OCI-LY7 (cell line): ENCODE measurements around the gene EPB41L2. TPM values are rescaled to one million over a fixed set of nuclear protein-coding genes. Genes with fewer than 3 reads are reported as not detected.
"Not testable (repeated sequence)": the region's sequence is repeated elsewhere in the genome, so short reads cannot be mapped to it uniquely, and the experiment has no call there.

Source experiments
- BruUV-seq: library from RNA; stranded (reverse); fragments of 400-500 nt; replicated peaks from 2 replicates; lab custom pipeline; 2021; lab: Mats Ljungman, UMichigan
- CTCF ChIA-PET: fragments of 300-600 bp; sonication (Branson Sonifier 250); formaldehyde crosslinking; loops from one replicate; lab custom pipeline; 2022; ENCODE audit warnings: antibody characterized with exemption; ENCODE audit not compliant: unreplicated experiment; lab: Charles Lee
- POLR2A ChIA-PET: fragments of 300-600 bp; sonication (Branson Sonifier 250); formaldehyde crosslinking; loops from one replicate; lab custom pipeline; 2022; ENCODE audit warnings: antibody characterized with exemption; lab: Charles Lee
- DNase-seq: peaks from one replicate; pipeline ENCODE4 v3.0.0-alpha.2; 2015; ENCODE audit warnings: low spot score
- H2AFZ ChIP-seq: fragments of 200-600 bp; sonication (generic), shearing (Covaris generic); 2 replicates; pipeline ENCODE4 v1.6.1; 2014; ENCODE audit warnings: mild to moderate bottlenecking, antibody characterized with exemption, low read length, moderate library complexity
- H3K27ac ChIP-seq: fragments of 200-600 bp; sonication (generic); 2 replicates; pipeline ENCODE4 v1.5.1; 2014; ENCODE audit warnings: mixed run types, low read depth, mild to moderate bottlenecking, moderate library complexity, low read length, inconsistent platforms; ENCODE audit not compliant: poor library complexity, severe bottlenecking
- H3K36me3 ChIP-seq: fragments of 200-600 bp; sonication (generic); 2 replicates; pipeline ENCODE4 v1.6.1; 2014; ENCODE audit warnings: mild to moderate bottlenecking, antibody characterized with exemption, low read length, moderate library complexity, mixed read lengths; ENCODE audit not compliant: insufficient read depth
- H3K4me1 ChIP-seq: fragments of 200-600 bp; sonication (generic); 2 replicates; pipeline ENCODE4 v1.5.1; 2014; ENCODE audit warnings: mild to moderate bottlenecking, low read length; ENCODE audit not compliant: insufficient read depth, poor library complexity, severe bottlenecking
- H3K4me2 ChIP-seq: fragments of 200-600 bp; sonication (generic); 2 replicates; pipeline ENCODE4 v1.6.1; 2014; ENCODE audit warnings: mild to moderate bottlenecking, low read length
- H3K4me3 ChIP-seq: fragments of 200-600 bp; sonication (generic); 2 replicates; pipeline ENCODE4 v1.5.1; 2014; ENCODE audit warnings: mild to moderate bottlenecking, low read depth, low read length; ENCODE audit not compliant: poor library complexity, severe bottlenecking
- H3K79me2 ChIP-seq: fragments of 200-600 bp; sonication (generic); 2 replicates; pipeline ENCODE4 v1.6.1; 2016; ENCODE audit warnings: low read depth, mild to moderate bottlenecking, low read length, moderate library complexity, mixed read lengths; ENCODE audit not compliant: insufficient read depth
- H3K9me2 ChIP-seq: fragments of 200-600 bp; sonication (generic); 2 replicates; pipeline ENCODE4 v1.6.1; 2016; ENCODE audit warnings: mild to moderate bottlenecking, low read length, mixed read lengths; ENCODE audit not compliant: insufficient read depth
- H3K9me3 ChIP-seq: fragments of 200-600 bp; sonication (generic); 2 replicates; pipeline ENCODE4 v1.6.1; 2014; ENCODE audit warnings: mild to moderate bottlenecking, mixed run types, low read length, mixed read lengths
- H4K20me1 ChIP-seq: fragments of 200-600 bp; sonication (generic); 2 replicates; pipeline ENCODE4 v1.6.1; 2014; ENCODE audit warnings: mild to moderate bottlenecking, antibody characterized with exemption, low read length, moderate library complexity, mixed read lengths; ENCODE audit not compliant: insufficient read depth
- EZH2phosphoT487 ChIP-seq: fragments of 200-600 bp; sonication (generic); IDR thresholded peaks from 2 replicates; pipeline ENCODE4 v1.6.1; 2018; ENCODE audit warnings: low read depth, borderline replicate concordance, mild to moderate bottlenecking, mixed run types, antibody characterized with exemption, low read length, moderate library complexity, mixed read lengths
- intact Hi-C: fragments of 100-400 bp; cut with micrococcal nuclease; formaldehyde crosslinking; loops from one replicate; pipeline ENCODE4 v1.10.0; 2022; ENCODE audit not compliant: unreplicated experiment
- total RNA-seq, 2 experiments: library from RNA; depleted of rRNA in 1 of 2; stranded (reverse); fragments of >200 nt in 1 of 2; shearing (Covaris generic) in 1 of 2; gene quantifications; 2 replicates each; pipeline ENCODE4 v1.2.3, GENCODE V29; 2014 to 2022
- TF ChIP-seq, protein P1 (sequence below): fragments of 200-600 bp; sonication (generic); conservative IDR thresholded peaks from 2 replicates; pipeline ENCODE4 v1.5.1; 2014; ENCODE audit warnings: mild to moderate bottlenecking, antibody characterized with exemption, low read length, moderate library complexity, mixed read lengths

The EPB41L2 gene
- total RNA-seq, 2 experiments from 2014 or later: 36.7 to 138 TPM

DNA sequence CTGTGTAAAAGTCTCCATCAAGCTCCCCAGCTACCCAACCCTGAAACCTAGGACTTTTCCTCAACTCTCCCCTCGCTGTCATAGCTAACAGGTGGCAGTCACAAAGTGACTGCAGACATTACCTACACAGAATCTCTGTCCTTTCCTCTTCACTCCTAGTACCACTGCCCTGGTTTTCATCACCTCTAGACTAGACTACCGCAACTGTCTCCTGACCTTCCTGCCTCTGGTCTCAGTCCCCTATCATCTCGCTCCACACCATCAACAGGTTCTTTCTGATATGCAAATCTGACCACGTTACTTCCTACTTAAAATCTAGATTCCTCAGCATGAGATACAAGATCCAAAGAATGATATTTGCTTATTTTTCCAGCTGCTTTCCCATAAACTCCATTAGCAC is 142.1 kb downstream of the EPB41L2 start:
- no TSS peak for BruUV-seq
- Histone ChIP-seq H3K27ac (no peak overlapping the region), H3K4me3 (no peak overlapping the region), H3K36me3 (peaks cover 10% of the 10 kb centered on the region; the same call in 1 of the 2 replicates), H3K4me1 (peaks cover 4% of the 10 kb centered on the region), H3K4me2 (no peak overlapping the region), H3K9me3 (peaks cover 5% of the 10 kb centered on the region; the same call in 1 of the 2 replicates), H2AFZ (no peak overlapping the region), H3K79me2 (no peaks in the 10 kb centered on the region), H3K9me2 (no peaks in the 10 kb centered on the region), H4K20me1 (no peaks in the 10 kb centered on the region)
- CTCF ChIA-PET: no interaction called here
- POLR2A ChIA-PET: interaction anchor here (0.6 kb wide), 1 partner anchor 267 kb away, joined by 4 read pairs; no protein-coding TSS in a partner anchor
- TF ChIP-seq EZH2phosphoT487: no peak
- TF ChIP-seq, protein P1, sequence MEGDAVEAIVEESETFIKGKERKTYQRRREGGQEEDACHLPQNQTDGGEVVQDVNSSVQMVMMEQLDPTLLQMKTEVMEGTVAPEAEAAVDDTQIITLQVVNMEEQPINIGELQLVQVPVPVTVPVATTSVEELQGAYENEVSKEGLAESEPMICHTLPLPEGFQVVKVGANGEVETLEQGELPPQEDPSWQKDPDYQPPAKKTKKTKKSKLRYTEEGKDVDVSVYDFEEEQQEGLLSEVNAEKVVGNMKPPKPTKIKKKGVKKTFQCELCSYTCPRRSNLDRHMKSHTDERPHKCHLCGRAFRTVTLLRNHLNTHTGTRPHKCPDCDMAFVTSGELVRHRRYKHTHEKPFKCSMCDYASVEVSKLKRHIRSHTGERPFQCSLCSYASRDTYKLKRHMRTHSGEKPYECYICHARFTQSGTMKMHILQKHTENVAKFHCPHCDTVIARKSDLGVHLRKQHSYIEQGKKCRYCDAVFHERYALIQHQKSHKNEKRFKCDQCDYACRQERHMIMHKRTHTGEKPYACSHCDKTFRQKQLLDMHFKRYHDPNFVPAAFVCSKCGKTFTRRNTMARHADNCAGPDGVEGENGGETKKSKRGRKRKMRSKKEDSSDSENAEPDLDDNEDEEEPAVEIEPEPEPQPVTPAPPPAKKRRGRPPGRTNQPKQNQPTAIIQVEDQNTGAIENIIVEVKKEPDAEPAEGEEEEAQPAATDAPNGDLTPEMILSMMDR: no peak
- intact Hi-C loops: no loop called here
- DNase-seq: no peak

DNA sequence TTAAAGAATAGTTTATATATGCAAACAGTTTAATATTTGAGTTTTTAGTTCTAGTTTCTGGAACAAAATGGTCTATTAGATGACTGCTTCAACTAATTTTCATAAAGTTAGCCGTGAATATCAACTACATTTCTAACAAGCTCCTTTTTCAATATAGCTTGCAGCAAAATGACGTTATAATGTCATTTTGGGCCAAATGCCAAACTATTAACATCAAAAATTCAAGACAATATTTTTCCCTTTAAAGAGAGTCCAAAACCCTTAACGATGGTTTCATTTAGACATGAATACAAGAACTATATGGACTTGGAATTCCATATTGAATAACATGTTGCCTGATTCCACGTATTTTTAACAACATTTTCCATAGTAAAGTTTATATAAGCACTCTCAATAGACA is 144.9 kb downstream of the EPB41L2 start:
- POLR2A ChIA-PET: interaction anchor here (0.5 kb wide), 1 partner anchor 21 kb away, joined by 6 read pairs; no protein-coding TSS in a partner anchor
- Histone ChIP-seq H3K9me3 (peaks cover 6% of the 10 kb centered on the region; the same call in 1 of the 2 replicates), H2AFZ (no peak overlapping the region), H3K4me2 (no peak overlapping the region), H3K27ac (no peak overlapping the region), H3K36me3 (peaks cover 4% of the 10 kb centered on the region; the same call in 1 of the 2 replicates), H3K4me3 (no peak overlapping the region), H3K4me1 (peaks cover 4% of the 10 kb centered on the region), H3K79me2 (no peaks in the 10 kb centered on the region), H3K9me2 (no peaks in the 10 kb centered on the region), H4K20me1 (no peaks in the 10 kb centered on the region)
- CTCF ChIA-PET: no interaction called here
- DNase-seq: no peak
- TF ChIP-seq, protein P1: no peak
- no peak for TF ChIP-seq EZH2phosphoT487
- intact Hi-C loops: no loop called here
- no TSS peak for BruUV-seq

DNA sequence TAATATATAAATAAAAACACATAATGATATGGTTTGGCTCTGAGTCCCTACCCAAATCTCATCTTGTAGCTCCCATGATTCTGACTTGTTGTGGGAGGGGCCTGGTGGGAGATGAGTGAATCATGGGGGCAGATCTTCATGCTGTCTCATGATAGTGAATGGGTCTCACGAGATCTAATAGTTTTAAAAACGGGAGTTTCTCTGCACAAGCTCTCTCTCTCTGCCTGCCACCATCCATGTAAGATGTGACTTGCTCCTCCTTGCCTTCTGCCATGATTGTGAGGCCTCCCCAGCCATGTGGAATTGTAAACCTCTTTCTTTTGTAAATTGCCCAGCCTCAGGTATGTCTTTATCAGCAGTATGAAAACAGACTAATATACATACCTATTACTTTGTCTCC is 147.4 kb downstream of the EPB41L2 start:
- H3K27ac ChIP-seq, H3K4me2 ChIP-seq, H2AFZ ChIP-seq, H3K9me3 ChIP-seq, H3K4me3 ChIP-seq, H4K20me1 ChIP-seq, H3K36me3 ChIP-seq, H3K79me2 ChIP-seq, H3K9me2 ChIP-seq, intact Hi-C loops, BruUV-seq, DNase-seq, H3K4me1 ChIP-seq: not testable (repeated sequence)
- ChIA-PET CTCF (interaction anchor here (0.6 kb wide), 1 partner anchor 16 kb away, joined by 3 read pairs; no protein-coding TSS in a partner anchor), POLR2A (interaction anchor here (0.6 kb wide), 1 partner anchor 122 kb away, joined by 4 read pairs; no protein-coding TSS in a partner anchor)
